ENCODE data around the gene PCP4L1. TPM values are rescaled to one million over a fixed set of nuclear protein-coding genes. Genes with fewer than 3 reads are reported as not detected.

PCP4L1 gene
- total RNA-seq, 1 experiment from 2014 or later = 0.83 TPM

- Histone ChIP-seq H3K18ac (ENCODE audit: insufficient read length, low read depth, low read length) (no peak overlapping the region), H2BK5ac (ENCODE audit: insufficient read length, low read length) (no peak overlapping the region), H4K20me1 (ENCODE audit: control insufficient read depth, insufficient read depth, insufficient read length) (no peaks in the 10 kb centered on the region), H3K23ac (ENCODE audit: insufficient read length, low read depth, low read length) (no peak overlapping the region), H3K27ac (ENCODE audit: insufficient read length, low read depth, low read length) (no peak overlapping the region), H3K9ac (ENCODE audit: extremely low read depth, insufficient read length, low read length) (no peak overlapping the region), H2BK15ac (ENCODE audit: low read depth, low read length) (no peak overlapping the region), H3K4me1 (ENCODE audit: insufficient read depth, low read length) (no peaks in the 10 kb centered on the region), H2AFZ (ENCODE audit: low read length) (no peak overlapping the region), H2AK5ac (ENCODE audit: insufficient read length, low read length) (no peak overlapping the region), H3K27me3 (ENCODE audit: insufficient read depth, low read length) (no peaks in the 10 kb centered on the region), H3K14ac (ENCODE audit: insufficient read depth, low read length) (no peak overlapping the region), H3K79me2 (ENCODE audit: insufficient read depth, low read length) (no peaks in the 10 kb centered on the region), H3K9me3 (ENCODE audit: control insufficient read depth, low read depth, low read length) (no peaks in the 10 kb centered on the region), H3K4me2 (ENCODE audit: insufficient read depth, insufficient read length, low read length) (no peak overlapping the region), H2BK20ac (ENCODE audit: low read depth, low read length, poor library complexity, severe bottlenecking) (no peak overlapping the region), H2BK120ac (ENCODE audit: low read depth, low read length, poor library complexity, severe bottlenecking) (no peak overlapping the region), H3K23me2 (ENCODE audit: insufficient read length, low read depth, low read length, poor library complexity, severe bottlenecking) (no peaks in the 10 kb centered on the region), H3T11ph (ENCODE audit: low read length) (no peak overlapping the region), H2BK12ac (ENCODE audit: insufficient read length, low read depth, low read length) (no peak overlapping the region), H3K79me1 (ENCODE audit: insufficient read depth, low read depth, low read length, poor library complexity, severe bottlenecking) (no peaks in the 10 kb centered on the region), H4K91ac (ENCODE audit: insufficient read length, low read depth, low read length) (no peak overlapping the region), H4K8ac (replicated peaks; ENCODE audit: insufficient read length, low read depth, low read length) (no peak overlapping the region), H3K4ac (ENCODE audit: low read depth, low read length) (no peak overlapping the region), H3K56ac (ENCODE audit: insufficient read length, low read depth, low read length) (no peak overlapping the region), H4K5ac (ENCODE audit: insufficient read length, low read depth, low read length) (no peak overlapping the region)
- Mint-ChIP-seq H3K9me3 (no peaks in the 10 kb centered on the region), H3K4me1 (peaks cover 17 to 21% of the 10 kb centered on the region in 2 experiments), H3K27me3 (ENCODE audit: low read depth) (peaks cover 20% of the 10 kb centered on the region), H3K36me3 (ENCODE audit: insufficient read depth in 1 of 3, low read depth in 3 of 3) (no peaks in the 10 kb centered on the region), H3K27ac (no peak overlapping the region), H3K4me3 (no peak overlapping the region)
- no peak for DNase-seq
- WGBS (ENCODE audit: extremely low coverage, insufficient read length, low lambda C conversion rate) = no CpG with 5 or more reads among the region's 3 CpGs
- TF ChIP-seq CTCF (conservative IDR thresholded peaks at IDR 0.05) = no peak
Observed at GRCh38 chr1:161266202-161266601, 7.7 kb downstream of the PCP4L1 start.
